HG03558 (cell line): Measurements from ENCODE around the gene TTC23.
"Not testable (repeated sequence)": the region's sequence is repeated elsewhere in the genome, so short reads cannot be mapped to it uniquely, and the experiment has no call there.

Source experiments
- ATAC-seq: cut with Tn5 transposase; IDR thresholded peaks from one replicate; pipeline ENCODE4 v1.9.1; 2021; ENCODE audit warnings: moderate number of reproducible peaks; ENCODE audit not compliant: unreplicated experiment; ENCODE audit errors: extremely low read depth

TTC23 gene

GRCh38 chr15:99209326-99209725 lies 40.1 kb downstream of the TTC23 start:
- no peak for ATAC-seq

GRCh38 chr15:99207672-99208071 lies 41.7 kb downstream of the TTC23 start:
- no peak for ATAC-seq

- ATAC-seq = no peak
Measured at GRCh38 chr15:99202176-99202552, 47.2 kb downstream of the TTC23 start.

- ATAC-seq = no peak
Measured at GRCh38 chr15:99201408-99202175, 47.8 kb downstream of the TTC23 start.

- ATAC-seq = no peak
Measured at GRCh38 chr15:99197856-99198255, 51.5 kb downstream of the TTC23 start.

GRCh38 chr15:99192181-99192580 lies 57.2 kb downstream of the TTC23 start:
- ATAC-seq = not testable (repeated sequence)

GRCh38 chr15:99187936-99188335 lies 61.4 kb downstream of the TTC23 start:
- ATAC-seq = no peak

- ATAC-seq = no peak
Measured at GRCh38 chr15:99185414-99186130, 63.8 kb downstream of the TTC23 start.

- no peak for ATAC-seq
Measured at GRCh38 chr15:99182791-99183190, 66.6 kb downstream of the TTC23 start.

- no peak for ATAC-seq
Measured at GRCh38 chr15:99181545-99181971, 67.8 kb downstream of the TTC23 start.

- no peak for ATAC-seq
Measured at GRCh38 chr15:99180964-99181306, 68.4 kb downstream of the TTC23 start.

- ATAC-seq = no peak
Measured at GRCh38 chr15:99180086-99180963, 69.1 kb downstream of the TTC23 start.

- no peak for ATAC-seq
Measured at GRCh38 chr15:99177679-99178078, 71.7 kb downstream of the TTC23 start.

GRCh38 chr15:99176757-99177156 lies 72.6 kb downstream of the TTC23 start:
- no peak for ATAC-seq

GRCh38 chr15:99174567-99175395 lies 74.6 kb downstream of the TTC23 start:
- no peak for ATAC-seq

- ATAC-seq = no peak
Measured at GRCh38 chr15:99172989-99173388, 76.4 kb downstream of the TTC23 start.

GRCh38 chr15:99172171-99172570 lies 77.2 kb downstream of the TTC23 start:
- no peak for ATAC-seq

- no peak for ATAC-seq
Measured at GRCh38 chr15:99170476-99171065, 78.8 kb downstream of the TTC23 start.

- no peak for ATAC-seq
Measured at GRCh38 chr15:99169769-99170311, 79.5 kb downstream of the TTC23 start.
